Cerebellar nuclear complex (tissue), 1 donor: ENCODE data around the gene GDF2.

ENCODE experiments used
- DNase-seq, 2 experiments: peaks; one replicate each; lab custom pipeline; 2025; lab: John Stamatoyannopoulos, UW

Gene GDF2

DNA sequence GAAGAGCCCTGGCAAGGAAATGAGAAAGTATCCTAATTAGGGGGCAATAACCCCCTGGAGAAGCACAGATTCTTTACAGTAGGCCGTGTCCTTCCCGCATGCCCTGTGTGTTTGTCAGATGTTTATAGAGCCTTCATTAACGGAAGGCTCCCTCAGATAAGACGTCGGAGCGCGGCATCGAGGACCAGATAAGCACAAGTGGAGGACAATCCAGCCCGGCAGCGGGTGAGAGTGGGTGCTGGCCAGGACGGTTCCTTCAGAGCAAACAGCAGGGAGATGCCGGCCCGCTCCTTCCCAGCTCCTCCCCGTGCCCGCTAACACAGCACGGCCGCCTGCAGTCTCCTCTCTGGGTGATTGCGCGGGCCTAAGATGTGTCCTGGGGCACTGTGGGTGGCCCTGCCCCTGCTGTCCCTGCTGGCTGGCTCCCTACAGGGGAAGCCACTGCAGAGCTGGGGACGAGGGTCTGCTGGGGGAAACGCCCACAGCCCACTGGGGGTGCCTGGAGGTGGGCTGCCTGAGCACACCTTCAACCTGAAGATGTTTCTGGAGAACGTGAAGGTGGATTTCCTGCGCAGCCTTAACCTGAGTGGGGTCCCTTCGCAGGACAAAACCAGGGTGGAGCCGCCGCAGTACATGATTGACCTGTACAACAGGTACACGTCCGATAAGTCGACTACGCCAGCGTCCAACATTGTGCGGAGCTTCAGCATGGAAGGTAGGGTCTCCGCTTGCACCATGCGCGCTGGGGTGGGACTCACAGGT lies at the start of gene GDF2:
GDF2 (plus strand) TSS at position 155 of the 762 bp plus-strand sequence; CDS start at position 370, 215 bp downstream.
- DNase-seq, result no peak

- no peak for DNase-seq
These were observed 46.2 kb upstream of the GDF2 start for GRCh38 chr10:47276071-47276470.

GRCh38 chr10:47276576-47277351 lies 45.5 kb upstream of the GDF2 start:
- DNase-seq, result no peak

- DNase-seq, result no peak
These were observed 44.7 kb upstream of the GDF2 start for GRCh38 chr10:47277352-47278151.

GRCh38 chr10:47278152-47278473 lies 44.1 kb upstream of the GDF2 start:
- DNase-seq, result no peak

GRCh38 chr10:47278720-47279119 lies 43.5 kb upstream of the GDF2 start:
- DNase-seq, result no peak

DNA sequence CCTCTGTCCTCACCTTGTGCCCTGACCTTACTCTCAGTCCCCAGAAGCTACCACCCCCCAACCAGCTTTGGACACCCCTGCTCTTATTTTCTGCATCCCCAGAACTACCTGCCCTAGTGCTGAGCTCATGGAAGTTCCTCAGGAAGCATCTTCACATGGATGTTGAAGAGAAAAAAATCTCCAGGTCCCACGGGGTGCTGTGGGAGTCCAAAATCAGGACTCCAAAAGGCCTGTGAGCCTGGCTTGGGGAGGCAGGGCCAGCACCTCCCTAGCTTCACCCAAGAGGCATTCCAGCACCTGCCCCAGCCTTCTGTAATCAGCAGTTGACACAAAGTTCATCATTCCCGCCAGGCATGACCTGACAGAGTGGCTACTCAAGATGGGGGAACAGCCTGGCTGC lies 43.0 kb upstream of the GDF2 start:
- DNase-seq, result no peak

- DNase-seq, result no peak
These were observed 40.1 kb upstream of the GDF2 start for GRCh38 chr10:47282005-47282656.

GRCh38 chr10:47282657-47283018 lies 39.6 kb upstream of the GDF2 start:
- no peak for DNase-seq

DNA sequence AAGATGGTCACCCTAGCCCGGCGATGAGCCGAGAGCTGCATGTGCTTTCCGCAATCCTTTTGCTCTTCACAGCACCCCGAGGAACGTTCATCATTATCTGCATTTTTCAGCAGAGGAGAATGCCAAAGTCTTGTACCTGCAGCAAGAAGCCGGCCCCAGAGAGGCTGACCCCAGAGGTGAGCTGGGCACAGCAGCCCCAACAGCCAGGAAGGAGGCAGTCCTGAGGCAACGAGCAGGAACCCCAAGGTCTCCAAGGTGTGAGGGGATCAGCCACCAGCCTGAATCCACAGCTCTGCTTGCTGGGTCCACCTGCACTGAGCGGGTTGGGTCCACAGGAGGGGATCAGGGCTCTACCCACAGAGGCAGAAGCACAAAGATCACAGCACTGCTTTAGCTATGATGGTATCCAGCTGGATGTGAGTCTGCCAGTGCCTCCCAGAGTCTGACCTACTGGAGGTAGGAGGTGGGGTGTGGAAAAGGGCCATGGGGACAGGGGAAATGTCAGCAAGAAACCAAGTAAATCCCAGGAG lies 39.1 kb upstream of the GDF2 start:
- DNase-seq, result no peak

GRCh38 chr10:47283848-47284247 lies 38.4 kb upstream of the GDF2 start:
- no peak for DNase-seq

DNA sequence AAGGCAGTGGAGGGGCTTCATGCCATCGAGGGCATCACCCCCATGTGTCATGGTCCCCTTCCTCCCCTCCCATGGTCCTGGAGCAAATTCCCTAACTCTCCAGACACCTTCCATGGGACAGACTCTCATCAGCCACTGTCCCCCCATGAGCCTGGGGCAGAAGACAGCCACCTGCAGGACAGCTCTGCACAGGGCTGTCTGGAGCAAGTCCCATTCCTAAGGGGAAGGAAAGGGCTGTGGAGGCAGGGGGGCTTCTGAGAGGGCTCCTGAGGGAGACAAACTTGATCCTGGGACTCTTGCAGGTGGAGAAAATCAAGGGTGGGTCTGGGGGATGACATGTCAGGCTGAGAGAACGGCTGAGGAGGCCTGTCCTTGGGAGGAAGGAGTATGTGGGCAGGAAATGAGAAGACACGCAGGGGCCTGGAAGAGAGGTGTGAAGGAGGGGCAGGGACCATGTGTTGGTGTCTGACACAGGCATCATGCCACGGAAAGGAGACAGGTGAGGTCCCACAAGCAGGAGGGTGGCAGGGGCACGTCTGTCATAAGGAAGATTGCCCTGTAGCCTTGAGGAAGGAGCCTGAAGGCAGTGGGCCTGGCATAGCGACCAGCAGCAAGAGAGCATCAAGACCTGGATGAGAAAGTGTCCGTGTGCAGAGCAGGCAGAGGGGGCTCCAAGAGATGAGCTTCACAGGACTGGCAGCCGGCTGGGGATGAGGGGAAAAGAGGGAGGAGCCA lies 36.7 kb upstream of the GDF2 start:
- DNase-seq, result no peak

GRCh38 chr10:47286116-47286505 lies 36.1 kb upstream of the GDF2 start:
- no peak for DNase-seq

- no peak for DNase-seq
These were observed 35.5 kb upstream of the GDF2 start for GRCh38 chr10:47286591-47287315.

GRCh38 chr10:47287365-47287802 lies 34.9 kb upstream of the GDF2 start:
- DNase-seq, result no peak

DNA sequence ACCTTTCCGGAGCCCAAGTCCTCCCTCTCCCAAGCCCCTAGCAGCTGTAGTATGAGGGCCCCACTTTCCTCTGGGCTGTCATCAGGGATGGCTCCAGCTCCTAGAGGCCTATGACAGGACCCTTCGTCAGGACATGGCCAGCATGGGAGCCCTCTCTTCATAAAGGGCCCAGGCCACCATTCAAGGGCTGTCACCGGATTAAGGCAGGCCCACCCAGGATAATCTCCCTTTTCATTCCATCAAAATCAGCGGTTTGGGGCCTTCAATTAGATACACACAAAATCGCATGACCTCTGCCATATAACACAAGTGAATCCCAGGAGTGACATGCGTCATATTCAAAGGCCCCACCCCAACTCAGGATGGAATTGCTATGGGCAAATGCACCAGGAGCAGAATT lies 34.4 kb upstream of the GDF2 start:
- DNase-seq, result no peak

- DNase-seq, result no peak
These were observed 34.0 kb upstream of the GDF2 start for GRCh38 chr10:47288236-47288635.

- DNase-seq, result no peak
These were observed 33.2 kb upstream of the GDF2 start for GRCh38 chr10:47288916-47289495.

DNA sequence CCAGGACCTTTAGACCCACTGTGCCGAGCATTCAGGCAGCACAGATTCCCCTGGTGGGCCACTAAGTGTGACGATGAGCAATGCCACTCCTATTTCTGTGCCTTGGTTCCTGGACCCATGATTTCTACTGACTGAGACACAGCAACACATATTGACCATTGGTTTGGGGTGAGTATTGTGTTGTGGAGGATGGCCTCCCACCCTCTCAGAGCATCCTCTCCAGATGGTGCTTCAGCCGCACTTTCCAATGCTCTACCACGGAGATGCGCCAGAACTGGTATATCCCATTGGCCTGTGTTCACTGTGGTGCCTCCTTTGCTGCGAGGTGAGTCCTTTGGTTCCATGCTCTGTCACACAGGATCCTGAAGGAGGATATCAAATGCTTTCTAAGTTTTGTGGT lies 32.3 kb upstream of the GDF2 start:
- no peak for DNase-seq

DNA sequence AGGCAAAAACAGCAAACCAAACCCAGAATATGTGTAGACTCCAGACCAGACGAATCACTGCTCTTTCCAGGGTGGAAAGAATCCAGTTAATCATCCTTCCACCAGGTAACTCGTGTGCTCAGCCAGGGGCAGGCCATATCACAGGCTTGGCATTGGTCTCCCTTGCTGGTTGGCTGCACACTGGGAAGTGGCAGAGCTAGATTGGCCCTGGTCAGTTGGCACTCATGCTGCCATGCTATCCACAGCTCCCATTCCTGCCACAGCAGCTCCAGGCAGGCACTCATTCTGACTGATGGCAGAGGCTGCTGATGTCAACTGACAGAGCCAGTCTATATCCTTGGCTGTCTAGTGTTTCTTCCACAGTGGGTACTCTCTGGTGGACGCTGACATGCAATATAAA lies 31.9 kb upstream of the GDF2 start:
- no peak for DNase-seq
